Measurements from ENCODE around the gene SEC24C. TPM values are rescaled to one million over a fixed set of nuclear protein-coding genes. Genes with fewer than 3 reads are reported as not detected.

SEC24C gene
- total RNA-seq, 4 donors from 2014 or later, result 42.4 to 61.3 (median 53.5) TPM

GRCh38 chr10:73773152-73773879 is 29.1 kb downstream of the SEC24C start:
- no peaks in the 10 kb centered on the region for H3K27me3 ChIP-seq
- peaks cover 28 to 63% (median 56%) of the 10 kb centered on the region in 4 donors for H3K36me3 ChIP-seq
- H3K4me1 ChIP-seq, result peaks cover 29 to 37% (median 35%) of the 10 kb centered on the region in 4 donors
- no peak for DNase-seq (ENCODE audit: extremely low spot score)
- no peaks in the 10 kb centered on the region for H3K9me3 ChIP-seq
- peak overlapping the region; percentile 92 to 98 (median 96) for H3K27ac ChIP-seq (replicated peaks in 1 of 4)
- intact Hi-C loops (cut with DNase I), result no loop called here
- H3K4me3 ChIP-seq, result peak overlapping the region; percentile 71 to 95 (median 82)
- TF ChIP-seq POLR2AphosphoS5 (IDR thresholded peaks at IDR 0.05) (no peak), CTCF (IDR thresholded peaks at IDR 0.05) (no peak), EP300 (IDR thresholded peaks at IDR 0.05) (no peak), POLR2A (IDR thresholded peaks at IDR 0.05; ENCODE audit: low read depth) (no peak)
- WGBS, result 12% methylated on average over 22 of the region's 29 CpGs

- Histone ChIP-seq H3K27me3 (no peaks in the 10 kb centered on the region), H3K27ac (replicated peaks in 1 of 4) (peak overlapping the region in 2 of 4 donors; percentile 95 to 98), H3K4me3 (peak overlapping the region; percentile 71 to 95 (median 82)), H3K9me3 (no peaks in the 10 kb centered on the region), H3K36me3 (peaks cover 20 to 63% (median 54%) of the 10 kb centered on the region in 4 donors), H3K4me1 (peaks cover 29 to 39% (median 35%) of the 10 kb centered on the region in 4 donors)
- intact Hi-C loops (cut with DNase I), result no loop called here
- TF ChIP-seq POLR2AphosphoS5 (IDR thresholded peaks at IDR 0.05) (no peak), CTCF (IDR thresholded peaks at IDR 0.05) (no peak), POLR2A (IDR thresholded peaks at IDR 0.05; ENCODE audit: low read depth) (no peak), EP300 (IDR thresholded peaks at IDR 0.05) (no peak)
- no peak for DNase-seq (ENCODE audit: extremely low spot score)
- 48% methylated on average over 5 of the region's 5 CpGs for WGBS
These were observed 30.5 kb downstream of the SEC24C start for GRCh38 chr10:73774637-73775036.

GRCh38 chr10:73779018-73779417 is 34.8 kb downstream of the SEC24C start:
- DNase-seq (ENCODE audit: extremely low spot score), result no peak
- Histone ChIP-seq H3K27me3 (no peaks in the 10 kb centered on the region), H3K4me3 (no peak overlapping the region), H3K4me1 (peaks cover 44 to 55% (median 50%) of the 10 kb centered on the region in 4 donors), H3K36me3 (peaks cover 4 to 52% (median 40%) of the 10 kb centered on the region in 4 donors), H3K27ac (replicated peaks in 1 of 4) (no peak overlapping the region), H3K9me3 (no peaks in the 10 kb centered on the region)
- intact Hi-C loops (cut with DNase I), result no loop called here
- TF ChIP-seq EP300 (IDR thresholded peaks at IDR 0.05) (no peak), POLR2A (IDR thresholded peaks at IDR 0.05; ENCODE audit: low read depth) (no peak), POLR2AphosphoS5 (IDR thresholded peaks at IDR 0.05) (no peak), CTCF (IDR thresholded peaks at IDR 0.05) (no peak)
- 91% methylated on average over 5 of the region's 5 CpGs for WGBS

GRCh38 chr10:73779539-73780197 is 35.5 kb downstream of the SEC24C start:
- H3K4me3 ChIP-seq, result no peak overlapping the region
- H3K36me3 ChIP-seq, result peaks cover 4 to 52% (median 40%) of the 10 kb centered on the region in 4 donors
- no peak overlapping the region for H3K27ac ChIP-seq (replicated peaks in 1 of 4)
- WGBS, result 71% methylated on average over 3 of the region's 3 CpGs
- no peak for DNase-seq (ENCODE audit: extremely low spot score)
- H3K9me3 ChIP-seq, result no peaks in the 10 kb centered on the region
- TF ChIP-seq EP300 (IDR thresholded peaks at IDR 0.05) (no peak), POLR2A (IDR thresholded peaks at IDR 0.05; ENCODE audit: low read depth) (no peak), POLR2AphosphoS5 (IDR thresholded peaks at IDR 0.05) (no peak), CTCF (IDR thresholded peaks at IDR 0.05) (no peak)
- H3K27me3 ChIP-seq, result no peaks in the 10 kb centered on the region
- intact Hi-C loops (cut with DNase I), result no loop called here
- peaks cover 39 to 54% (median 49%) of the 10 kb centered on the region in 4 donors for H3K4me1 ChIP-seq

Data from esophagus muscularis mucosa (tissue), 4 donors.